Fibroblast of pulmonary artery (primary cell): Measurements from ENCODE around the gene ATP6V0E2.

ENCODE experiments used
- DNase-seq: peaks from one replicate; pipeline ENCODE4 v3.0.0-alpha.2; 2010; ENCODE audit warnings: low read depth
- H3K4me3 ChIP-seq: replicated peaks from 2 replicates; pipeline ENCODE4 v1.5.1; 2011; ENCODE audit warnings: low read depth, mild to moderate bottlenecking, control low read depth, low read length, moderate library complexity
- TF ChIP-seq, protein P1 (sequence below): IDR thresholded peaks from 2 replicates; pipeline ENCODE4 v1.5.1; 2011; ENCODE audit warnings: mild to moderate bottlenecking, control low read depth, low read length, inconsistent platforms; ENCODE audit errors: missing control alignments

Gene ATP6V0E2

DNA sequence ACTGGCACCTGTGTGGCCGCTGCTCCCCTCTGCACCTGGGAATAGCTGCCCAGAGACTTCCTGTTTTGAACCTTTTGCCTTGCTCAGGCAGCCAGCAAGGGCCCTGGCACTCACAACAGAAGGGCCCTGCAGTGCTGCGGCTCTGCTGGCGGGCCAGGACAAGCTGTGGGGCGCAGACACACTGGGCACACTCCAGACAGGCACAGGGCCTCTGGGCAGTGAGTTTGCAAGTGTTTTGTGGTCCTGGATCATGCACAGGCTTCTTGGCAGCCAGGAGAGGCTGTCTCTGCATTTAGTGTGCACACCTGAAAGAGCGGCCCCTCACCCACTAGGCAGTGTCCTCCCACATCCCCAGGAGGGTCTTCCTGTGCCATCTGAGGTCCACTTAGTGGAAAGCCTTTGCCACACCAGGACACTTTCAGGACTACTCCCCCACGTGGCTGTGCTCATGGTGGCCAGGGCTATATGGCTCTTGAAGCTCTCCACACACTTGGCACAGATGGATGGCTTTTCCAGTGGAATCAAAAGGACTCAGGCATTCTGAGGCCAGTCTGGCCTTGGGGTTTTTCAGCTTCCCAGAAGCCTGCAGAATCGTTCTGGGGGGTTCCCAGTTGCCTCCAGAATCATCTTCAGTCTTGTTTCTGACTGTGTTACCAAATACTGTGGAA, 5.0 kb upstream of the ATP6V0E2 start:
- no peak for DNase-seq
- H3K4me3 ChIP-seq: no peak overlapping the region
- TF ChIP-seq, protein P1, sequence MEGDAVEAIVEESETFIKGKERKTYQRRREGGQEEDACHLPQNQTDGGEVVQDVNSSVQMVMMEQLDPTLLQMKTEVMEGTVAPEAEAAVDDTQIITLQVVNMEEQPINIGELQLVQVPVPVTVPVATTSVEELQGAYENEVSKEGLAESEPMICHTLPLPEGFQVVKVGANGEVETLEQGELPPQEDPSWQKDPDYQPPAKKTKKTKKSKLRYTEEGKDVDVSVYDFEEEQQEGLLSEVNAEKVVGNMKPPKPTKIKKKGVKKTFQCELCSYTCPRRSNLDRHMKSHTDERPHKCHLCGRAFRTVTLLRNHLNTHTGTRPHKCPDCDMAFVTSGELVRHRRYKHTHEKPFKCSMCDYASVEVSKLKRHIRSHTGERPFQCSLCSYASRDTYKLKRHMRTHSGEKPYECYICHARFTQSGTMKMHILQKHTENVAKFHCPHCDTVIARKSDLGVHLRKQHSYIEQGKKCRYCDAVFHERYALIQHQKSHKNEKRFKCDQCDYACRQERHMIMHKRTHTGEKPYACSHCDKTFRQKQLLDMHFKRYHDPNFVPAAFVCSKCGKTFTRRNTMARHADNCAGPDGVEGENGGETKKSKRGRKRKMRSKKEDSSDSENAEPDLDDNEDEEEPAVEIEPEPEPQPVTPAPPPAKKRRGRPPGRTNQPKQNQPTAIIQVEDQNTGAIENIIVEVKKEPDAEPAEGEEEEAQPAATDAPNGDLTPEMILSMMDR: no peak

DNA sequence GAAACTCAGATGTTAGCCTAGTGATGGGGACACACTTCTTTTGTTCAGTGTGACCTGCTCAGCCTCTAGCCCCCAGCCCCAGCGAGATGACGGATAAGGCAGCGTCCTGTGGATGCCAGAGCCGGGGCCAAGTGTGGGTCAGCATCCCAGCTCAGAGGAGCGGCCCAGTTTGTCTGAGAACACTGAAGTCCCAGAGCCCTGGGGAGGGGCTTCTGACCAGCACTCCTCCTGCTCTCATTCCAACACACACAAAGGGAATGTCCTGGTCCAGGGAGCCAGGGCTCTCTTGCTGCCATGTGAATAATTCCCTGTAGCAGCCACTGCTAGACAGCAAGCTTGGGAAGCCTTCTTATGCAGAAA, 4.5 kb upstream of the ATP6V0E2 start:
- DNase-seq: no peak
- TF ChIP-seq, protein P1: no peak
- H3K4me3 ChIP-seq: no peak overlapping the region

DNA sequence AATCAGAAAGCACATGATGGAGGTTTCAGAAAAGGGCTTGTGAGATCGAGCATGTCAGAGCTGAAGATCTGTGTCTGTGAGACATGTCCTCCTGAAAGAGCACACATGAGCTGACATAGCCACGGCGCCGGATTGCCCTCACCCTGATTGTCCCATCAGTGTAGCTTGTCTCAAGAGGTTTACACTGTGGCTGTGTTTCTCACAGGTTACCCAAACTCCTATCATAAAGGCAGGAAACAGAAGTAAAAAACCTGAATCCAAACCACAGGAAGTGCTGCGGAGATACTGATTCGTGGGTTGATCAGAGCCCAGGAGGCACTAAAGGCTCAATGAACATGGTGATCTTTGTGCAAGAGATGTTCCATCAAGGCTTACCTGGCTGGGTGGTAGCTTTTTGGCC, 3.9 kb upstream of the ATP6V0E2 start:
- DNase-seq: no peak

DNA sequence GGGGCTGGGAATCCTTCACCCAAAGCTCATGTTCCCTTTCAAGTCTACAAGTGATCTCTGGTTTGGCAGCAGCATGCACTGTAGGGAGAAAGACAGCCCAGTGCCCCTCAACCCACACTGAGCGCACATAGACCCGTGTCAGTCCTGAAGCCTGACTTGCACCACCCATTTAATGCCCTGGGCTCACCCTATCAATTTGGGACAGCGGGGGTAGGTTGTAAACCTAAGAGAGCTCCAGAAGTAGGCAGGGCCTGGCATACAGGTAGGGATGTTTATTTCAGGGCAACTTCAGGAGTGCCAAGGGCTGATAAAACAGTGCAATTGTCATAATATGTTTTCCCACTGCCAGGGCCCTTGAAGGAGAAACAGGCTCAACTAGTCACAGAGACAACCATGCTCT, 3.5 kb upstream of the ATP6V0E2 start:
- TF ChIP-seq, protein P1: no peak
- H3K4me3 ChIP-seq: no peak overlapping the region
- DNase-seq: no peak

More for the DNA sequence above, 3.9 kb upstream of the ATP6V0E2 start:
- TF ChIP-seq, protein P1: no peak
- H3K4me3 ChIP-seq: no peak overlapping the region

DNA sequence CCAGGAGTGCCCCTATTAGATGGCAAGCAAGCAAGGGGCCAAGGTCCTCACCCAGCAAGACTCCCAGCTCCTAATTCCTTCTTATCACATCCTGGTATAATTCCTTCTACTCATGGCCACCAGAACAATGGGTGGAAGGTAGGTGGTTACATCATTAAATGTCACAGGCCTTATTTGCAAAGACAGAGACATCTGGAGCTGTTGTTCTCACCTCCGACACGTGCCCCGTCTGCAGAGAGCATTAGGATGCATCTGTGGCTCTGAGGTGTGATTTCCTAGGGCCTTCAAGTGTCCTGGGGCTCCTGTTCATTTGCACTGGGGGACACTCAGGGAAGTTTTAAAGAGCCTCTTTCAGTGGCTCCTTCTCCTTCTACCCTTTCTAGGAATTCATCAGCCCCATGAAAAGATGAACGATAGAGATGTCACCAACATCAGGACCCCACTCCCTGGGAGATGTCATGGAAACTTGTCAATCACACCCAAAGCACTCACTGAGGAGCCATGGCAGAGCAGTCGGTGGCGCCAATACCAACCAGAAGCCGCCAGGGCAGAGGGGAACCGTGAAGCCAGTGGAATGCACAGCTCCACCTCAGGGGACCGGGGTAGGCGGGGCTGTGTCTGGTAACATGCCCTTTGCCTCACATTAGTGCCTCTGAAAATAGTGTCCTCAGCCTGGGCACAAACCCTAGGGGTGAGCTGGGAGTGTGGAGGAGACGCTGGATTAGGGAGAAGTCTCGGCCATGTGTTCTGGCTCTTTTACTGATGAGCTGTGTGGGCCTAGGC, 2.9 kb upstream of the ATP6V0E2 start:
- DNase-seq: no peak
- H3K4me3 ChIP-seq: no peak overlapping the region
- TF ChIP-seq, protein P1: no peak

DNA sequence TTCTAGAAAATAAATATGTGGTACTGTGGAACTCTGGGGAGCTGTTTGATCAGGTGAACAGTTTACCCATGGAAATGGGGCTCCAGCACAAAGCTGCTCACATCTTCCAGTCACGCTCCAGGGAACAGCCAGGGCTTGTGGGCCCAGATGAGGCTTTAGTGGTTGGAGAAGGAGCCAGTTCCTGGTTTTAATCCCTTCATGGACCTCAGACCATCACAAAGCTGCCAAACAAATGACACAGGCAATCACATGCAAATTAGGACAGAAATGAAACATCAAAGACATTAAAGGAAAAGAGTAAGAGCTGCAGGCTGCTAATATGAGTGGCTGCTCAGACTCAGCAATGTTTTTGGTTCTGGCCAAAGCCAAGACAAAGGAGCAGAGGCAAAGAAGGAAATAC, 2.2 kb upstream of the ATP6V0E2 start:
- TF ChIP-seq, protein P1: no peak
- no peak overlapping the region for H3K4me3 ChIP-seq
- no peak for DNase-seq
